NT2/D1 (cell line): ENCODE measurements around the gene PLXNA1.

Experiments
- DNase-seq: peaks from one replicate; pipeline ENCODE4 v3.0.0-alpha.2; 2011; ENCODE audit warnings: low read depth, low spot score
- H3K27me3 ChIP-seq: 2 replicates; pipeline ENCODE4 v1.6.0; 2011; ENCODE audit warnings: mild to moderate bottlenecking; ENCODE audit not compliant: insufficient read length, insufficient read depth
- H3K36me3 ChIP-seq: 2 replicates; pipeline ENCODE4 v1.6.1; 2011; ENCODE audit warnings: mild to moderate bottlenecking, low read length, mixed read lengths; ENCODE audit not compliant: insufficient read depth, insufficient read length
- H3K4me1 ChIP-seq: 2 replicates; pipeline ENCODE4 v1.5.1; 2011; ENCODE audit not compliant: insufficient read depth, insufficient read length
- H3K4me3 ChIP-seq: 2 replicates; pipeline ENCODE4 v1.5.1; 2011; ENCODE audit warnings: low read depth; ENCODE audit not compliant: insufficient read length
- H3K9ac ChIP-seq: 2 replicates; pipeline ENCODE4 v1.6.0; 2011; ENCODE audit warnings: low read depth; ENCODE audit not compliant: insufficient read length
- H3K9me3 ChIP-seq: 2 replicates; pipeline ENCODE4 v1.5.1; 2011; ENCODE audit warnings: mild to moderate bottlenecking, low read length; ENCODE audit not compliant: insufficient read depth
- SUZ12 ChIP-seq: IDR thresholded peaks from 2 replicates; pipeline ENCODE4 v1.6.1; 2011; ENCODE audit not compliant: insufficient read length, insufficient read depth; ENCODE audit errors: extremely low read depth
- YY1 ChIP-seq: IDR thresholded peaks from 2 replicates; pipeline ENCODE4 v1.6.1; 2011; ENCODE audit not compliant: insufficient read length, insufficient read depth
- ZNF274 ChIP-seq: IDR thresholded peaks from 2 replicates; pipeline ENCODE4 v1.6.1; 2011; ENCODE audit warnings: mild to moderate bottlenecking, low read depth, low read length

Gene PLXNA1

DNA sequence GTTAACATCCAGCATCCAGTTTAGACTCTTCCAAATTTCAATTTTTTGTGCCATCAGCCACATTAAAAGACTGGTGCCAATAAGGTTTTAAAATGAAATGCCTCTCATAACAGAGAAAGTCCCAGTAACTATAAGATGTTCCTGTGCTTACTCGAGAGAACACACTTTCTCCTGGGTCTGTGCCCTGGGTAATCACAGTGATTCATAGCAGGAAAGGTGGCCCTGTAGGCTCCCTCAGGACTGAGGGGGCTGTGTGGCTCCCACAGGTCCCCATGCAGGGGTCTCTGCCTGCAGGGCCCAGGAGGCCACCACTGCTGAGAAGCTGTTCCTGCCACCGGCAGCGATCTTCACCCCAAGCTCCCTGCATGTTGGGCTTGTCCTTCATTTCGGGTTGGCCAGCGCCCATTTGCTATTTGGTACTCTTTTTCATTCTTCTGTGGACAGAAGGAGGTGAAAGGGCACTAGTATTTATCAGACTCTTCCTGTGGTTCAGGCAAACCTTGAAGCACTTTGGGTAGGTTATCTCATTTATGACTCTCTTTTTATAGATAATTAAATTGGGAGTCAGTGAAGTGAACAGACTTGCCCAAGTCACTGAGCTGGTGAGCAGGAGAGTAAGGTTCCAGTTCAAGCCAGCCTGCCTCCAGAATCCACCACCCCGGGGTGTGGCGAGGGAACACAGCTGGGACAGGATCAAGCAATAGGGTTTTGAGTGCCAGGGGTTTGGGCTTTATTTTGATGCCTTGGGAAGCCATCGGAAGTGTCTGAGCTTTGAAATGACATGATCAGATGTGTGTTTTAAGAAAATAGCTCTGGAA is 44.2 kb upstream of the PLXNA1 start:
- no peaks in the 10 kb centered on the region for H3K4me1 ChIP-seq
- TF ChIP-seq SUZ12, result no peak
- no peak for TF ChIP-seq ZNF274
- no peak for TF ChIP-seq YY1

DNA sequence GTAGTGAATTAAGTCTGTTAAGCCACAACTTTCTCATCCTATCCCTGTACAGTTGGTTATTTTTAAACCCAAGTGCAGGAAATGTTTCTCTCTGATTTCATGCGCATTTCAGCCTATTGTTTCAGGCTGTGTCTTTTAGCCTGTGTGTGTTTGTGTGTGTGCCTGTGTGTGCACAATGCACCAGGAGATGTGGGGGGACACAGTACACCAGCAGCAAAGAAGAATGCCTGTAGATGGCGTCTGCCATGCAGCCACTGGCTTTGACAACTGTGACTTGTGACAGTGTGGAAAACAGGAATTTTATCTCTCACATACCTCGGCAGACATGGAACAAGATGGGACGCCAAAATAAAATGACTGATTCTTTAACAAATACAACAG is 43.6 kb upstream of the PLXNA1 start:
- H3K4me1 ChIP-seq, result no peaks in the 10 kb centered on the region
- TF ChIP-seq SUZ12 (no peak), ZNF274 (no peak)
- no peaks in the 10 kb centered on the region for H3K36me3 ChIP-seq
- no peak overlapping the region for H3K4me3 ChIP-seq
- H3K9ac ChIP-seq, result no peak overlapping the region
- no peaks in the 10 kb centered on the region for H3K9me3 ChIP-seq
- no peaks in the 10 kb centered on the region for H3K27me3 ChIP-seq
- no peak for DNase-seq

More for the DNA sequence above, 44.2 kb upstream of the PLXNA1 start:
- H3K9ac ChIP-seq, result no peak overlapping the region
- no peak overlapping the region for H3K4me3 ChIP-seq
- no peaks in the 10 kb centered on the region for H3K27me3 ChIP-seq
- no peaks in the 10 kb centered on the region for H3K36me3 ChIP-seq
- H3K9me3 ChIP-seq, result no peaks in the 10 kb centered on the region
- DNase-seq, result no peak

DNA sequence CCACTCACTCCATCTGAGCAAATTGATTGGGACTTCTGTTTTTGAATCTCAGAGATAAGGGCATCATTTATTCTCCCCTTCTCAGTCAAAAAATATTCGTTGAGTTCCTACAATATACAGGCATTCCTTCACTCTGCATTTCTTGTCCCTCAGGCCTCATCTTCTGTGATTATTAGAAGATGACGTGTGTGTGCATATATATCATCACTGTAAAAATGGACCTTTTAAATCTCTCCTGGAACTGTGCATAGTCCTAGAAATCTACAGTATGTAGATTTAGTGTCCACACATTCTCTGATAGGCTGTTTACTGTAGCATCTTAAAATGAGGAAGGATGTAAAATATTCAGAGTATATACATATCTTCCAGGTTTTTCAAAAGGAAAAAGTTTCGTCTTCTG is 43.2 kb upstream of the PLXNA1 start:
- no peaks in the 10 kb centered on the region for H3K36me3 ChIP-seq
- no peaks in the 10 kb centered on the region for H3K4me1 ChIP-seq
- no peak overlapping the region for H3K9ac ChIP-seq
- H3K4me3 ChIP-seq, result no peak overlapping the region
- no peaks in the 10 kb centered on the region for H3K27me3 ChIP-seq
- DNase-seq, result no peak
- TF ChIP-seq SUZ12, result no peak
- TF ChIP-seq YY1, result no peak
- TF ChIP-seq ZNF274, result no peak
- H3K9me3 ChIP-seq, result no peaks in the 10 kb centered on the region

DNA sequence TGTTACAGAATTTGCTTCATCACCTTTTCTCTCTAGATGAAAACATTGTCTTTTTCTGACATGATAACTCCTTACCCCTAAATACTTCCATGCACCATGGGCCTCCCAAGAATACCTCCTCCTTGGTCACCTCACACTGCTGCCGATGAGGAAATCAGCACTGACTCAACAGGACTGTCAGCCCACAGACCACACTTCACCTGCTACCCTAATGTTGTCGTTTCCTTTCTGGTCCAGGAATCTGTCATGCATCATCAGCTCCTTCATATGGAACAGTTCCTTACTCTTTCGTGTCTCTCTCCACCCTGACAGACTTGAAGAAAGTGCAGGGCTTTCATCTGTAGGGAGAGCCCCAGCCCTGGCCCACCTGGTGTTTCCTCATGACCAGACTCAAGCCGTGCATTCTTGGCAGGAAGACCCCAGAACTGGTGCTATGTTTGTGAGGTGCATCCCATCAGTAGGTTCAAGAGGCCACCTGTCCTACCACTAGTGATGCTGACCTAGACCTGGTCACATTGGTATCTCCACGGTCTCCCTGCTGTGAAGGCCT is 41.1 kb upstream of the PLXNA1 start:
- no peaks in the 10 kb centered on the region for H3K9me3 ChIP-seq
- no peak for TF ChIP-seq ZNF274
- TF ChIP-seq SUZ12, result no peak
- TF ChIP-seq YY1, result no peak
- no peak overlapping the region for H3K4me3 ChIP-seq
- no peaks in the 10 kb centered on the region for H3K36me3 ChIP-seq
- no peak overlapping the region for H3K9ac ChIP-seq
- DNase-seq, result no peak
- H3K4me1 ChIP-seq, result no peaks in the 10 kb centered on the region
- no peaks in the 10 kb centered on the region for H3K27me3 ChIP-seq

DNA sequence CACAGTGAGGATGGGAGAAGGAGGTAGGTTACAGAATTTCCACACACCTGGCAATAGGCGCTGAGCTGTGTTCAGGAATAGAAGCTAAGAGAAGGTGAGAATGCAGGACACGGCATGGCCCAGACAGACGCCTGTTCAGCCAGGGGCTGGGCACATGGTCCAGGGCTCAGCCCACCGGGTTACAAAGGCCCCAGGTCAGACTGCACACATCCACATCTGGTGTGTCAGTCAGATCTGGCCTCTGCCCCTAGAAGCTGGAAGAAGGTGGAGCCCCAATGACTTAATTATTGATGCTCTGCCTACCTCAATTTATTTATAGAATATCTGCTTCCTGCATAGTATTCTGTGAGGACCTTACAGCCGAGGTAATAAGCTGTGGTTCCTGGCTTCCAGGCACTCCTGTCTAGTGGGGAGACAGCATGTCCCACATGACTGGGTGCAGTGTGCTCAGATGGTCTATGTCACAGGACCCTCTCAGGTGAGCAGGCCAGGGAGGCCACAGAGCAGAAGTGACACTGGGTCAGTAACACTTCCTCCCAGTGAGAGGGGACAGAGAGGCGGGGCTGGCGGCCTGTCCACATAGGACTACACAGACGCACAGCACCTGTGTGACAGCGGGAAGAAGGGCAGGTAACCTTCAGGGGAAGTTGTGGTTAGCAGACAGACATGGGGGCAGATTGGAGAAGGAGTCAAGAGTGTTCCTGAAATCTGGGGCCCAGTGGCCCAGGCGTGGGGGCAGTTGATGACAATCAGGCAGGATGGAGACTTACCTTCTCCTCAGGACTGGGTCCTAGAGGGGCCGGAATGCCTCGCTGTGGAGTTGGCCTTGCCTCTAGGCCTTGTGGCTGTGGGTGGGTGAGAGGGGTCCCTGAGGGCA is 38.6 kb upstream of the PLXNA1 start:
- TF ChIP-seq YY1, result no peak
- TF ChIP-seq ZNF274, result no peak
- TF ChIP-seq SUZ12, result no peak
- H3K4me3 ChIP-seq, result no peak overlapping the region
- H3K4me1 ChIP-seq, result no peaks in the 10 kb centered on the region
- H3K27me3 ChIP-seq, result no peaks in the 10 kb centered on the region
- no peak for DNase-seq
- peaks cover 10% of the 10 kb centered on the region for H3K36me3 ChIP-seq
- H3K9me3 ChIP-seq, result no peaks in the 10 kb centered on the region
- no peak overlapping the region for H3K9ac ChIP-seq

DNA sequence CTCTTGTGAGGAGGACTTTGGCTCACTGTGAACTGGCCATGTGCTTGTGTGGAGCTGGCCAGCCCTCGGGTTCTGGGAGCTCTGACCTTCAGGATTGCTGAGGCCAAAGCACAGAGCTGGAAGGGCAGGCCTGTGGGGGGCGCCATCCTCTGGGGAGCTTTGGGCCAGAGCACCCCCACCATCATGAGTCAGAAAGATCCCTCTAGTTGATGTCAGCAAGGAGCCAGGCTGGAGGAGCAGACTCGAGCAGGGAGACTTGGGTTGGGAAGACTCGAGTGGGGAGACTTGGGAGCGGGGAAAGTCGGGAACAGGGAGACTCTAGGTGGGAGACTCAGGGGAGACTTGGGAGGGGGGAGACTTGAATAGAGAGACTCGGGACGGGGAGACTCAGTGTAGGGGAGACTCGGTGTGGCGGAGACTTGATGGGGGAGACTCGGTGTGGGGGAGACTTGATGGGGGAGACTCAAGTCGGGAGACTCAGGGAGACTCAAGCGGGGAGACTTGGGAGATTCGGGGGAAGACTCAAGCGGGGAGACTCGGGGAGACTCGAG is 37.7 kb upstream of the PLXNA1 start:
- no peak for DNase-seq
- H3K36me3 ChIP-seq, result peaks cover 12% of the 10 kb centered on the region
- TF ChIP-seq ZNF274, result no peak
- H3K4me3 ChIP-seq, result no peak overlapping the region
- H3K9ac ChIP-seq, result no peak overlapping the region
- no peaks in the 10 kb centered on the region for H3K4me1 ChIP-seq
- H3K9me3 ChIP-seq, result no peaks in the 10 kb centered on the region
- no peaks in the 10 kb centered on the region for H3K27me3 ChIP-seq

DNA sequence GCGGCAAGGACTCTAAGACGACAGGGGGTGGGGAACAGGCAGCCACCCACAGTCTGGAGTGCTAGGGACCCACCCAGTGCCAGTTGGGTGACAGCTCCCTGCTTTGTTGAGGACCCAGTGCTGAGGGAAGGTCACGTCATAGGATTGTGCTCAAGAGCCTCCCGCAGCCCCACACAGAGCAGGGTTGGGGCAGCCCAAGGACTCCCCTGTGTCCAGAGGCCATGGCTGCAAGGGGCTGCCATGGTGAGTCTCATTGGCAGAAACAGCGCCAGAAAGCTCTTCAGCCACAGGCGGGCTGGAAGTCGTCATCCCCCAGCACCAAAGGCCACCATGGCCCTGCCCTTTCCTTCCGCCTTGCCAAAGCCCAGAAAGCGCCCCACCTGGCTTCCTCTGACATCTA is 37.0 kb upstream of the PLXNA1 start:
- Histone ChIP-seq H3K4me3 (no peak overlapping the region), H3K4me1 (no peaks in the 10 kb centered on the region), H3K27me3 (no peaks in the 10 kb centered on the region), H3K36me3 (peaks cover 12% of the 10 kb centered on the region), H3K9ac (no peak overlapping the region), H3K9me3 (no peaks in the 10 kb centered on the region)
- TF ChIP-seq YY1, result no peak
- TF ChIP-seq ZNF274, result no peak
- no peak for TF ChIP-seq SUZ12
- no peak for DNase-seq

DNA sequence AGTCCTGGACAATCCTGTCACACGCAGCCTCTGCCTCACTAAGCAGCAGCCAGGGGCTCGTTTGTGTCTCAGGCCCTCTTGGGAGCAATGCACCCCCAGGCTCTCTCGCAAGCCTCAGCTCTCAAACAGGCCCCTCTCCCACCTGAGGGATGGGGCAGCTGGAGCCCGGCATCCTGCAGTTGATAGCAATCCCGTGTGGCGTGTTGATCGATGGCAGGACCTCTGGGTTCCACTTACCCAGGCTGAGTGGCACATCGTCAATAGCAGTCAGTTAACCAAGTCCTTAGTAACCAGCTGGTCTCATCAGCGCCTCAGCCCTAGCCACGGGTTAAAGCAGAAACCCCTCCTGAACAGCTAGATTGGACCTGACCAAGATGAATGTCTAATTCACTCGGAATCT is 36.5 kb upstream of the PLXNA1 start:
- no peaks in the 10 kb centered on the region for H3K4me1 ChIP-seq

More for the DNA sequence above, 36.5 kb upstream of the PLXNA1 start:
- Histone ChIP-seq H3K36me3 (peaks cover 12% of the 10 kb centered on the region), H3K4me3 (no peak overlapping the region), H3K9me3 (no peaks in the 10 kb centered on the region), H3K27me3 (no peaks in the 10 kb centered on the region), H3K9ac (no peak overlapping the region)
- no peak for TF ChIP-seq SUZ12
- TF ChIP-seq YY1, result no peak
- no peak for TF ChIP-seq ZNF274
- DNase-seq, result no peak
